Psoas muscle (tissue), 8 donors: Measurements from ENCODE around the gene DOC2A. TPM values are rescaled to one million over a fixed set of nuclear protein-coding genes. Genes with fewer than 3 reads are reported as not detected.
"Not testable (repeated sequence)": the region's sequence is repeated elsewhere in the genome, so short reads cannot be mapped to it uniquely, and the experiment has no call there.

Experiments used
- ATAC-seq, 4 donors: fragments of 200-7000 bp; cut with Tn5 transposase; one replicate each; pipeline ENCODE4 v1.9.1; 2020; ENCODE audit warnings: moderate library complexity in 3 of 4, mild to moderate bottlenecking in 2 of 4
- DNase-seq, 2 donors: peaks; one replicate each; pipeline ENCODE4 v3.0.0-alpha.2; 2020
- H3K27ac ChIP-seq: fragments of 200-600 bp; one replicate; pipeline ENCODE4 v1.8.0; 2022
- H3K27me3 ChIP-seq, 3 donors: fragments of 200-600 bp in 1 of 3; one replicate each; pipeline versions ENCODE4 v1.6.1 to v1.8.0; 2013 to 2022; ENCODE audit warnings: low read length in 2 of 3, mild to moderate bottlenecking in 2 of 3, moderate library complexity in 1 of 3; ENCODE audit not compliant: insufficient read depth in 3 of 3
- H3K36me3 ChIP-seq, 2 donors: fragments of 200-600 bp in 1 of 2; one replicate each; pipeline versions ENCODE4 v1.6.1 to v1.8.0; 2013 to 2022; ENCODE audit warnings: low read depth in 1 of 2, mild to moderate bottlenecking in 1 of 2, moderate library complexity in 1 of 2; ENCODE audit not compliant: insufficient read depth in 1 of 2
- H3K4me1 ChIP-seq: fragments of 200-600 bp; one replicate; pipeline ENCODE4 v1.8.0; 2022
- H3K4me3 ChIP-seq: fragments of 200-600 bp; one replicate; pipeline ENCODE4 v1.8.0; 2022; ENCODE audit warnings: mild to moderate bottlenecking
- H3K9me3 ChIP-seq: fragments of 200-600 bp; one replicate; pipeline ENCODE4 v1.8.0; 2022
- CTCF ChIP-seq: fragments of 200-600 bp; IDR thresholded peaks from one replicate; pipeline ENCODE4 v1.8.0; 2022; ENCODE audit warnings: antibody characterized with exemption
- WGBS, 3 donors: extraction: QIAGEN DNeasy Blood & Tissue Kit; methylation state at CpG; one replicate each; pipeline versions ENCODE4 v1.1.6 to v1.1.7; 2013; 5-methylcytosine and 5-hydroxymethylcytosine counted together
- intact Hi-C, 2 donors: fragments of 100-400 bp; cut with DNase I; formaldehyde crosslinking; loops; one replicate each; pipeline versions ENCODE4 v1.11.0 to v1.14.2; 2022
- polyA plus RNA-seq, 3 donors: library from polyadenylated mRNA; stranded (reverse); fragments of 200-250 nt; gene quantifications; one replicate each; pipeline ENCODE4 v1.2.3, GENCODE V29; 2013
- total RNA-seq, 4 donors: library from RNA; stranded (reverse); fragmentation: NEBNext Ultra II Directional in 2 of 4; extraction: Animal tissue kit (Norgen Biotek cat#: 25700) in 2 of 4; gene quantifications; one replicate each; pipeline versions ENCODE4 v1.2.1 to v1.2.4, GENCODE V29; 2021 to 2023
- donor health status: healthy with polysubstance abuse.
- donor health status: DM: no; HTN: no; CAD: no; lungs with moderate emphysema.
- donor health status: Bipolar disorder and iron deficiency.
- donor health status: healthy.
- donor health status: DM: yes; HTN: yes; CAD: no.
- donor health status: DM: no; HTN: no; CAD: no.
- donor health status: DM: no; HTN: no; CAD: no.
- donor health status: DM: yes; HTN: yes; CAD: no.

Gene DOC2A
- total and polyA plus RNA-seq, 7 donors: 0.11 to 0.51 (median 0.15) TPM; not detected in 2

GRCh38 chr16:30018731-30019158, 7.9 kb upstream of the DOC2A start:
- Histone ChIP-seq H3K4me1 (no peaks in the 10 kb centered on the region), H3K27me3 (peaks cover 0 to 8% (median 0%) of the 10 kb centered on the region in 3 donors), H3K27ac (no peak overlapping the region), H3K36me3 (no peaks in the 10 kb centered on the region), H3K4me3 (no peak overlapping the region), H3K9me3 (no peaks in the 10 kb centered on the region)
- no peak for DNase-seq
- ATAC-seq: no peak
- 69 to 73% (median 70%) methylated on average over 4 of the region's 4 CpGs for WGBS, 3 donors
- intact Hi-C loops: no loop called here
- no peak for TF ChIP-seq CTCF

- 79 to 88% (median 86%) methylated on average over 4 of the region's 4 CpGs for WGBS, 3 donors
- H3K4me3 ChIP-seq, ATAC-seq, H3K36me3 ChIP-seq, intact Hi-C loops, H3K9me3 ChIP-seq, DNase-seq, H3K4me1 ChIP-seq, H3K27ac ChIP-seq: not testable (repeated sequence)
- H3K27me3 ChIP-seq: peaks cover 0 to 14% (median 0%) of the 10 kb centered on the region in 3 donors
Measured at GRCh38 chr16:30017937-30018336, 7.1 kb upstream of the DOC2A start.

GRCh38 chr16:30017277-30017656, 6.4 kb upstream of the DOC2A start:
- ATAC-seq (no peak), DNase-seq (no peak)
- H3K4me1 ChIP-seq: no peaks in the 10 kb centered on the region
- TF ChIP-seq CTCF: no peak
- intact Hi-C loops: no loop called here
- H3K36me3 ChIP-seq: no peaks in the 10 kb centered on the region
- H3K27ac ChIP-seq: no peak overlapping the region
- no peaks in the 10 kb centered on the region for H3K9me3 ChIP-seq
- no peak overlapping the region for H3K4me3 ChIP-seq
- WGBS, 3 donors: 91 to 98% (median 94%) methylated on average over 2 of the region's 2 CpGs
- H3K27me3 ChIP-seq: peaks cover 0 to 20% (median 0%) of the 10 kb centered on the region in 3 donors

- WGBS, 3 donors: 62 to 69% (median 69%) methylated on average over 8 of the region's 8 CpGs
- ATAC-seq (no peak), DNase-seq (no peak)
- TF ChIP-seq CTCF: no peak
- H3K4me1 ChIP-seq: no peaks in the 10 kb centered on the region
- no peak overlapping the region for H3K27ac ChIP-seq
- peaks cover 0 to 26% (median 5%) of the 10 kb centered on the region in 3 donors for H3K27me3 ChIP-seq
- no peak overlapping the region for H3K4me3 ChIP-seq
- H3K9me3 ChIP-seq: no peaks in the 10 kb centered on the region
- intact Hi-C loops: no loop called here
- H3K36me3 ChIP-seq: no peaks in the 10 kb centered on the region
Measured at GRCh38 chr16:30016555-30017276, 5.9 kb upstream of the DOC2A start.

GRCh38 chr16:30015450-30015849, 4.6 kb upstream of the DOC2A start:
- 78 to 90% (median 87%) methylated on average over 7 of the region's 7 CpGs for WGBS, 3 donors
- H3K27ac ChIP-seq, H3K4me1 ChIP-seq, H3K4me3 ChIP-seq, H3K36me3 ChIP-seq, H3K9me3 ChIP-seq, DNase-seq, intact Hi-C loops, ATAC-seq: not testable (repeated sequence)
- H3K27me3 ChIP-seq: peaks cover 0 to 30% (median 12%) of the 10 kb centered on the region in 3 donors

GRCh38 chr16:30012598-30012997, 1.8 kb upstream of the DOC2A start:
- H3K9me3 ChIP-seq, intact Hi-C loops, H3K4me1 ChIP-seq, H3K36me3 ChIP-seq, DNase-seq, H3K4me3 ChIP-seq, H3K27ac ChIP-seq, ATAC-seq: not testable (repeated sequence)
- WGBS, 3 donors: 80 to 83% (median 80%) methylated on average over 14 of the region's 14 CpGs
- H3K27me3 ChIP-seq: peaks cover 0 to 45% (median 17%) of the 10 kb centered on the region in 3 donors
